HEK293 (cell line): ENCODE results near the gene PIK3CD.

Source experiments
- CTCF ChIA-PET: fragments of 350-600 bp; formaldehyde crosslinking; extraction: SDS; loops from one replicate; lab custom pipeline; 2021; ENCODE audit warnings: antibody characterized with exemption; lab: Yijun Ruan, JAX
- POLR2A ChIA-PET: fragments of 300-600 bp; formaldehyde crosslinking; extraction: SDS; loops from one replicate; lab custom pipeline; 2020; ENCODE audit warnings: antibody characterized with exemption, inconsistent platforms; lab: Yijun Ruan, JAX
- H3K27ac ChIP-seq: fragments of 200-500 bp; sonication (Bioruptor generic); 2 replicates; pipeline ENCODE4 v1.5.1; 2014; ENCODE audit warnings: low read depth, low read length, control low read depth, inconsistent platforms; ENCODE audit errors: extremely low read depth
- H3K36me3 ChIP-seq, 2 experiments: fragments of 200-500 bp in 1 of 2; sonication (Bioruptor generic) in 1 of 2; 1 replicate in 1 of 2; 2 replicates in 1 of 2; pipeline ENCODE4 v1.5.1; 2014 to 2017; ENCODE audit warnings: inconsistent platforms in 2 of 2, low read length in 2 of 2; ENCODE audit not compliant: control insufficient read depth in 2 of 2, insufficient read depth in 1 of 2
- H3K4me1 ChIP-seq: fragments of 200-500 bp; sonication (Bioruptor generic); 2 replicates; pipeline ENCODE4 v1.5.1; 2014; ENCODE audit warnings: mild to moderate bottlenecking, low read length, inconsistent platforms; ENCODE audit not compliant: control insufficient read depth, insufficient read depth
- H3K4me3 ChIP-seq: 2 replicates; pipeline ENCODE4 v1.5.1; 2011; ENCODE audit warnings: low read depth, mild to moderate bottlenecking, control low read depth, low read length, moderate library complexity
- H3K9me3 ChIP-seq: fragments of 200-500 bp; sonication (Bioruptor generic); 2 replicates; pipeline ENCODE4 v1.5.1; 2014; ENCODE audit warnings: low read depth, low read length, inconsistent platforms; ENCODE audit not compliant: control insufficient read depth, insufficient read depth
- ZNF248 ChIP-seq: fragments of 450-650 bp; formaldehyde crosslinking; IDR thresholded peaks from 2 replicates; pipeline ENCODE4 v1.5.1; 2017; ENCODE audit warnings: missing biosample characterization, missing genetic modification characterization
- ZNF391 ChIP-seq: fragments of 450-650 bp; formaldehyde crosslinking; IDR thresholded peaks from 2 replicates; pipeline ENCODE4 v1.5.1; 2016; ENCODE audit warnings: low read depth, missing biosample characterization, missing genetic modification characterization, borderline replicate concordance
- ZNF416 ChIP-seq: fragments of 450-650 bp; formaldehyde crosslinking; IDR thresholded peaks from 2 replicates; pipeline ENCODE4 v1.5.1; 2016; ENCODE audit warnings: missing biosample characterization, missing genetic modification characterization
- ZNF529 ChIP-seq: fragments of 450-650 bp; formaldehyde crosslinking; IDR thresholded peaks from 2 replicates; pipeline ENCODE4 v1.5.1; 2017; ENCODE audit warnings: missing genetic modification characterization, missing biosample characterization; ENCODE audit not compliant: insufficient replicate concordance
- ZNF561 ChIP-seq: fragments of 450-650 bp; IDR thresholded peaks from 2 replicates; pipeline ENCODE4 v1.5.1; 2018; ENCODE audit warnings: missing biosample characterization, missing genetic modification characterization, borderline replicate concordance
- ZNF747 ChIP-seq: fragments of 450-650 bp; formaldehyde crosslinking; IDR thresholded peaks from 2 replicates; pipeline ENCODE4 v1.5.1; 2016; ENCODE audit warnings: missing biosample characterization, missing genetic modification characterization
- ZXDB ChIP-seq: fragments of 450-650 bp; formaldehyde crosslinking; IDR thresholded peaks from 2 replicates; pipeline ENCODE4 v1.5.1; 2016; ENCODE audit warnings: missing biosample characterization, missing genetic modification characterization
- TF ChIP-seq, protein P1 (sequence below): fragments of 450-650 bp; formaldehyde crosslinking; conservative IDR thresholded peaks from 2 replicates; pipeline ENCODE4 v1.5.1; 2016; ENCODE audit warnings: low read depth, missing biosample characterization, missing genetic modification characterization
- TF ChIP-seq, protein P2 (sequence below): fragments of 450-650 bp; formaldehyde crosslinking; IDR thresholded peaks from 2 replicates; pipeline ENCODE4 v1.5.1; 2017; ENCODE audit warnings: missing biosample characterization, missing genetic modification characterization
- TF ChIP-seq, protein P3 (sequence below): fragments of 450-650 bp; formaldehyde crosslinking; optimal IDR thresholded peaks from 2 replicates; pipeline ENCODE3; 2016; ENCODE audit warnings: missing biosample characterization, mild to moderate bottlenecking, missing genetic modification characterization
- TF ChIP-seq, protein P4 (sequence below): fragments of 450-650 bp; formaldehyde crosslinking; IDR thresholded peaks from 2 replicates; pipeline ENCODE4 v1.5.1; 2016; ENCODE audit warnings: missing biosample characterization, missing genetic modification characterization
- TF ChIP-seq, protein P5 (sequence below): fragments of 450-650 bp; formaldehyde crosslinking; IDR thresholded peaks from 2 replicates; pipeline ENCODE4; 2016; ENCODE audit warnings: missing biosample characterization, missing genetic modification characterization
- TF ChIP-seq, protein P6 (sequence below): fragments of 450-650 bp; formaldehyde crosslinking; IDR thresholded peaks from 2 replicates; pipeline ENCODE4 v1.5.1; 2016; ENCODE audit warnings: missing biosample characterization, missing genetic modification characterization

Gene PIK3CD

DNA sequence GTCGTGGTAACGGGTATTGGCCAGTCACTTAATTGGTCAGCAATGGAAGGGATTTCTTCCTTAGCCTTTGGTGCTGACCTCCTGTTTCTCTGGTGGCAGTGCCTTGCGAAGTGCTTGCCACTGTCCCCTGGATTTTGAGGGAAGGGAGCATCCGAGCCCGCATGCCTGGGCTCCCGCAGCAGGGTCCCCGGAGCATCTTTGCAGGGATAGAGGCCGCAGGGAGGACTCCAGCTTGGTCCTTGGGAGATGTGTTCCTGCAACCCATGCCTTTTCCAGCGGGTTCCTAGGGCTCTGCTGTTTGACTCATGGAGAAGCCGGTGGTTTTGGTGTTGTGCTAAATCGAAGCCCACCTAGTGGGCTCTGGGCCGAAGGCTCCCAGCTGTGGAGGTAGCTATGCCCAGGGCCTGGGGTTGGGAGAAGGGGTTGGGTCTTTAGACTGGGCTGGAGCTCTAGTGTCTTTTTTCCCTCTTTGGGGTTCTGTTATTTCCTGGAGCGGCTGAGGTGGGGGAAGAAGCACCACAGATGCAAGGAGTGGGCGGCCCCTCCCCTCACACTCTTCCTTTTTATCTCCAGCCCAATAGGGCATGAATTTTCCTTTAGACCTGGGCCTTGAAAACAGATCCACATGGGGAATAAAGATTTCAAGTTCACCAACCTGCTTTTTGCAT, 39.0 kb downstream of the PIK3CD start (continued):
- TF ChIP-seq, protein P1, sequence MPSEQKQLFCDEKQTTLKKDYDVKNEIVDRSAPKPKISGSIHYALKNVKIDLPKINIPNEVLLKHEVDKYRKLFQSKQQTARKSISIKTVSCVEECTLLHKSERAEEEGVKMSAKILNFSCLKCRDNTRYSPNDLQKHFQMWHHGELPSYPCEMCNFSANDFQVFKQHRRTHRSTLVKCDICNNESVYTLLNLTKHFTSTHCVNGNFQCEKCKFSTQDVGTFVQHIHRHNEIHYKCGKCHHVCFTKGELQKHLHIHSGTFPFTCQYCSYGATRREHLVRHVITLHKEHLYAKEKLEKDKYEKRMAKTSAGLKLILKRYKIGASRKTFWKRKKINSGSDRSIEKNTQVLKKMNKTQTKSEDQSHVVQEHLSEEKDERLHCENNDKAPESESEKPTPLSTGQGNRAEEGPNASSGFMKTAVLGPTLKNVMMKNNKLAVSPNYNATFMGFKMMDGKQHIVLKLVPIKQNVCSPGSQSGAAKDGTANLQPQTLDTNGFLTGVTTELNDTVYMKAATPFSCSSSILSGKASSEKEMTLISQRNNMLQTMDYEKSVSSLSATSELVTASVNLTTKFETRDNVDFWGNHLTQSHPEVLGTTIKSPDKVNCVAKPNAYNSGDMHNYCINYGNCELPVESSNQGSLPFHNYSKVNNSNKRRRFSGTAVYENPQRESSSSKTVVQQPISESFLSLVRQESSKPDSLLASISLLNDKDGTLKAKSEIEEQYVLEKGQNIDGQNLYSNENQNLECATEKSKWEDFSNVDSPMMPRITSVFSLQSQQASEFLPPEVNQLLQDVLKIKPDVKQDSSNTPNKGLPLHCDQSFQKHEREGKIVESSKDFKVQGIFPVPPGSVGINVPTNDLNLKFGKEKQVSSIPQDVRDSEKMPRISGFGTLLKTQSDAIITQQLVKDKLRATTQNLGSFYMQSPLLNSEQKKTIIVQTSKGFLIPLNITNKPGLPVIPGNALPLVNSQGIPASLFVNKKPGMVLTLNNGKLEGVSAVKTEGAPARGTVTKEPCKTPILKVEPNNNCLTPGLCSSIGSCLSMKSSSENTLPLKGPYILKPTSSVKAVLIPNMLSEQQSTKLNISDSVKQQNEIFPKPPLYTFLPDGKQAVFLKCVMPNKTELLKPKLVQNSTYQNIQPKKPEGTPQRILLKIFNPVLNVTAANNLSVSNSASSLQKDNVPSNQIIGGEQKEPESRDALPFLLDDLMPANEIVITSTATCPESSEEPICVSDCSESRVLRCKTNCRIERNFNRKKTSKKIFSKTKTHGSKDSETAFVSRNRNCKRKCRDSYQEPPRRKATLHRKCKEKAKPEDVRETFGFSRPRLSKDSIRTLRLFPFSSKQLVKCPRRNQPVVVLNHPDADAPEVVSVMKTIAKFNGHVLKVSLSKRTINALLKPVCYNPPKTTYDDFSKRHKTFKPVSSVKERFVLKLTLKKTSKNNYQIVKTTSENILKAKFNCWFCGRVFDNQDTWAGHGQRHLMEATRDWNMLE (tag by site-specific recombination) = no peak
- TF ChIP-seq ZNF391 (tag by site-specific recombination) = no peak
- no peak for TF ChIP-seq ZNF747 (tag by site-specific recombination)
- TF ChIP-seq ZNF561 (tag by site-specific recombination) = no peak

DNA sequence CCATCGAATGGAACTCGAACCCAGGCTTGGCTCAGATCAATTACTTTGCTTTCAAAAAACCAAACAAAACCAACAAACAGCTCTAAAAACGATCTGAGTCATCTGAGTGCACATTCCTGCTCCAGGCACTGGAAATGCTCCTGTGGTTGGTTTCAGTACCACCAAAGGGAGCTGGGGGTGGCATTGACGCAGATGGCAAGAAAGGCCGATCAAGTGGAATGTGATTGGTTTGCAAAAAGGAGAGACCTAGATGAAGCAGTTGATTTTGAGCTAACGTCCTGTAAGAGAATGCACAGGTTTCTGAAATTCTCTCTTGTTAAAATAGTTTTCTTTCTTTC, 39.5 kb downstream of the PIK3CD start:
- ChIA-PET POLR2A (interaction anchor here (0.6 kb wide), 1 partner anchor 126 kb away, joined by 8 read pairs; no protein-coding TSS in a partner anchor), CTCF (interaction anchor here (0.6 to 2.6 kb wide), 6 partner anchors 11 to 684 kb away, joined by 3 to 9 read pairs (median 4); no protein-coding TSS in a partner anchor)
- Histone ChIP-seq H3K4me1 (no peaks in the 10 kb centered on the region), H3K4me3 (no peak overlapping the region), H3K27ac (no peak overlapping the region), H3K9me3 (no peaks in the 10 kb centered on the region)
- TF ChIP-seq, protein P2, sequence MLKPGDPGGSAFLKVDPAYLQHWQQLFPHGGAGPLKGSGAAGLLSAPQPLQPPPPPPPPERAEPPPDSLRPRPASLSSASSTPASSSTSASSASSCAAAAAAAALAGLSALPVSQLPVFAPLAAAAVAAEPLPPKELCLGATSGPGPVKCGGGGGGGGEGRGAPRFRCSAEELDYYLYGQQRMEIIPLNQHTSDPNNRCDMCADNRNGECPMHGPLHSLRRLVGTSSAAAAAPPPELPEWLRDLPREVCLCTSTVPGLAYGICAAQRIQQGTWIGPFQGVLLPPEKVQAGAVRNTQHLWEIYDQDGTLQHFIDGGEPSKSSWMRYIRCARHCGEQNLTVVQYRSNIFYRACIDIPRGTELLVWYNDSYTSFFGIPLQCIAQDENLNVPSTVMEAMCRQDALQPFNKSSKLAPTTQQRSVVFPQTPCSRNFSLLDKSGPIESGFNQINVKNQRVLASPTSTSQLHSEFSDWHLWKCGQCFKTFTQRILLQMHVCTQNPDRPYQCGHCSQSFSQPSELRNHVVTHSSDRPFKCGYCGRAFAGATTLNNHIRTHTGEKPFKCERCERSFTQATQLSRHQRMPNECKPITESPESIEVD (tag by site-specific recombination) = no peak
- TF ChIP-seq ZNF416 (tag by site-specific recombination) (no peak), ZNF529 (tag by site-specific recombination) (no peak), ZXDB (no peak), ZNF248 (tag by site-specific recombination) (no peak)
- TF ChIP-seq, protein P3, sequence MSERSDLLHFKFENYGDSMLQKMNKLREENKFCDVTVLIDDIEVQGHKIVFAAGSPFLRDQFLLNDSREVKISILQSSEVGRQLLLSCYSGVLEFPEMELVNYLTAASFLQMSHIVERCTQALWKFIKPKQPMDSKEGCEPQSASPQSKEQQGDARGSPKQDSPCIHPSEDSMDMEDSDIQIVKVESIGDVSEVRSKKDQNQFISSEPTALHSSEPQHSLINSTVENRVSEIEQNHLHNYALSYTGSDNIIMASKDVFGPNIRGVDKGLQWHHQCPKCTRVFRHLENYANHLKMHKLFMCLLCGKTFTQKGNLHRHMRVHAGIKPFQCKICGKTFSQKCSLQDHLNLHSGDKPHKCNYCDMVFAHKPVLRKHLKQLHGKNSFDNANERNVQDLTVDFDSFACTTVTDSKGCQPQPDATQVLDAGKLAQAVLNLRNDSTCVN (tag by site-specific recombination) = no peak
- TF ChIP-seq, protein P4, sequence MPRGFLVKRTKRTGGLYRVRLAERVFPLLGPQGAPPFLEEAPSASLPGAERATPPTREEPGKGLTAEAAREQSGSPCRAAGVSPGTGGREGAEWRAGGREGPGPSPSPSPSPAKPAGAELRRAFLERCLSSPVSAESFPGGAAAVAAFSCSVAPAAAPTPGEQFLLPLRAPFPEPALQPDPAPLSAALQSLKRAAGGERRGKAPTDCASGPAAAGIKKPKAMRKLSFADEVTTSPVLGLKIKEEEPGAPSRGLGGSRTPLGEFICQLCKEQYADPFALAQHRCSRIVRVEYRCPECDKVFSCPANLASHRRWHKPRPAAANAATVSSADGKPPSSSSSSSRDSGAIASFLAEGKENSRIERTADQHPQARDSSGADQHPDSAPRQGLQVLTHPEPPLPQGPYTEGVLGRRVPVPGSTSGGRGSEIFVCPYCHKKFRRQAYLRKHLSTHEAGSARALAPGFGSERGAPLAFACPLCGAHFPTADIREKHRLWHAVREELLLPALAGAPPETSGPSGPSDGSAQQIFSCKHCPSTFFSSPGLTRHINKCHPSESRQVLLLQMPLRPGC = no peak
- TF ChIP-seq, protein P5, sequence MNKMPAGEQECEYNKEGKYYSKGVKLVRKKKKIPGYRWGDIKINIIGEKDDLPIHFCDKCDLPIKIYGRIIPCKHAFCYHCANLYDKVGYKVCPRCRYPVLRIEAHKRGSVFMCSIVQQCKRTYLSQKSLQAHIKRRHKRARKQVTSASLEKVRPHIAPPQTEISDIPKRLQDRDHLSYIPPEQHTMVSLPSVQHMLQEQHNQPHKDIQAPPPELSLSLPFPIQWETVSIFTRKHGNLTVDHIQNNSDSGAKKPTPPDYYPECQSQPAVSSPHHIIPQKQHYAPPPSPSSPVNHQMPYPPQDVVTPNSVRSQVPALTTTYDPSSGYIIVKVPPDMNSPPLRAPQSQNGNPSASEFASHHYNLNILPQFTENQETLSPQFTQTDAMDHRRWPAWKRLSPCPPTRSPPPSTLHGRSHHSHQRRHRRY = no peak
- TF ChIP-seq, protein P6, sequence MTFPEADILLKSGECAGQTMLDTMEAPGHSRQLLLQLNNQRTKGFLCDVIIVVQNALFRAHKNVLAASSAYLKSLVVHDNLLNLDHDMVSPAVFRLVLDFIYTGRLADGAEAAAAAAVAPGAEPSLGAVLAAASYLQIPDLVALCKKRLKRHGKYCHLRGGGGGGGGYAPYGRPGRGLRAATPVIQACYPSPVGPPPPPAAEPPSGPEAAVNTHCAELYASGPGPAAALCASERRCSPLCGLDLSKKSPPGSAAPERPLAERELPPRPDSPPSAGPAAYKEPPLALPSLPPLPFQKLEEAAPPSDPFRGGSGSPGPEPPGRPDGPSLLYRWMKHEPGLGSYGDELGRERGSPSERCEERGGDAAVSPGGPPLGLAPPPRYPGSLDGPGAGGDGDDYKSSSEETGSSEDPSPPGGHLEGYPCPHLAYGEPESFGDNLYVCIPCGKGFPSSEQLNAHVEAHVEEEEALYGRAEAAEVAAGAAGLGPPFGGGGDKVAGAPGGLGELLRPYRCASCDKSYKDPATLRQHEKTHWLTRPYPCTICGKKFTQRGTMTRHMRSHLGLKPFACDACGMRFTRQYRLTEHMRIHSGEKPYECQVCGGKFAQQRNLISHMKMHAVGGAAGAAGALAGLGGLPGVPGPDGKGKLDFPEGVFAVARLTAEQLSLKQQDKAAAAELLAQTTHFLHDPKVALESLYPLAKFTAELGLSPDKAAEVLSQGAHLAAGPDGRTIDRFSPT = no peak
- TF ChIP-seq, all 188 proteins: peak for 0
- H3K36me3 ChIP-seq = no peaks in the 10 kb centered on the region
